Fibroblast of skin of abdomen (primary cell): ENCODE data around the gene FOXC1.
A peak's percentile ranks its signal among the peaks of the same experiment; 100 is the strongest.

Source experiments
- DNase-seq: peaks from one replicate; pipeline ENCODE4 v3.0.0-alpha.2; 2013

The FOXC1 gene

DNA sequence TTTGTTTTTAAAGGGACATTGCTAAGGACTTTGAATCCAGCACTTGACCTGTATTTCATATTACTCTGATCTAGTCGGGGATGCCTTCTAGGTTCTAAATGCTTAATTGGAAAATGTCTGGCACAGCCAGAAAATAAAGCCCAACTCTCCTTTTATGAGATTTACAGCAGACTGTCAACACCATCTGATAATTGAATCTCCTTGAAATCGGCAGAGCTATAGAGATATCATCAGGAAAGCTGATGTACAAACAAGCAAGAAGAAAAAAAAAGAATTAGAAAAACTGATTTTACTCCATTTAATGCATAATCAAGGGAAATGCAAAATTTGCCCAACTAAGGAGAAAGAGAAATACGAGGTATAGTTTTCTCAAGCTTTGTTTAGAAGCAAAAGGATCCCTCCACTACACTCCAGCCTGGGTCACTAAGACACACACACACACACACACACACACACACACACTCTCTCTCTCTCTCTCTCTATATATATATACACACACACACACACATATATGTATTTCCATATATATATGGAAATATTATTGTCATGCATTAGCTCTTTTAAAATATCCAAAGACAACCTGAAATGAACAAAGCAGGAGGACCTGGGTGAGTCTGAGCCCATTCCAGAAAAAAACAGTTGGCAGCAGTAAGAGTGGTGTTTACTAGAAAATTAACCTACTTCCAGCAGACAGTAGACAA, 9.5 kb upstream of the FOXC1 start:
- no peak for DNase-seq

- DNase-seq = no peak
Observed at GRCh38 chr6:1600764-1601157, 9.0 kb upstream of the FOXC1 start.

- no peak for DNase-seq
Observed at GRCh38 chr6:1601158-1602048, 8.3 kb upstream of the FOXC1 start.

DNA sequence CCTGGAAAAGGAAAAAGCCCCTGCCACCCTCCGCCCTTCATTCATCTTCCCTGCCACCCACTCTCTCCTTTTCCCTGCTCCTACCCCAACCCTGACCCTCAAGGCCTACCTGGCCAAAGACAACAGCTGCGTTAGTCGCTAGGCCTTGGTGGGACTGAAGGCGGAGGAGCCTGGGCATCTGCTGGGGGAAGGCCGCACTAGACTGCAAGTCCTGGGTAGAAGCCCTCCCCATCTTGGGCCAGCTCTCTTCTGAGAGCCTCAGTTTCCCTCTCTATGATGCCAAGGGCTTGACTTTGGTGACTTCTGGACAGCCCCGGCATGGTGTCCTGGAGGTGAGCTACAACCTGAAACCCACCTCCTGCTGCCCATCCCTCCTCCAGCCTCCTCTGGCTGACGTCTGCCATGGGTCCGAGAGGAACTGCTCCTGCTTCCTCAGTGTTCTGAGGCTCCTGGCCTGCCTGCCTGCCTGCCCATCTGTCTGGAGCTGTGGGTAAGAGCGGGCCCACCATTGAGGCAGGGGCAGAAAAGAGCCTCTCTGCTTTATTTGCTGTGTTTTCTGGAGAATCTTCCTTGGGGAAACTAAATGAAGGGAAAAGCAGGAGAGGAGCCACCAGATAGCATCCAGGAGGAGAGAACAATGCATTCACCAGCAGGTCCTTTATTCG, 7.5 kb upstream of the FOXC1 start:
- DNase-seq = no peak

GRCh38 chr6:1603708-1604107, 6.0 kb upstream of the FOXC1 start:
- DNase-seq = no peak

- DNase-seq = peak; percentile 41
Observed at GRCh38 chr6:1604158-1605003, 5.3 kb upstream of the FOXC1 start.

- DNase-seq = no peak
Observed at GRCh38 chr6:1605004-1605892, 4.5 kb upstream of the FOXC1 start.

DNA sequence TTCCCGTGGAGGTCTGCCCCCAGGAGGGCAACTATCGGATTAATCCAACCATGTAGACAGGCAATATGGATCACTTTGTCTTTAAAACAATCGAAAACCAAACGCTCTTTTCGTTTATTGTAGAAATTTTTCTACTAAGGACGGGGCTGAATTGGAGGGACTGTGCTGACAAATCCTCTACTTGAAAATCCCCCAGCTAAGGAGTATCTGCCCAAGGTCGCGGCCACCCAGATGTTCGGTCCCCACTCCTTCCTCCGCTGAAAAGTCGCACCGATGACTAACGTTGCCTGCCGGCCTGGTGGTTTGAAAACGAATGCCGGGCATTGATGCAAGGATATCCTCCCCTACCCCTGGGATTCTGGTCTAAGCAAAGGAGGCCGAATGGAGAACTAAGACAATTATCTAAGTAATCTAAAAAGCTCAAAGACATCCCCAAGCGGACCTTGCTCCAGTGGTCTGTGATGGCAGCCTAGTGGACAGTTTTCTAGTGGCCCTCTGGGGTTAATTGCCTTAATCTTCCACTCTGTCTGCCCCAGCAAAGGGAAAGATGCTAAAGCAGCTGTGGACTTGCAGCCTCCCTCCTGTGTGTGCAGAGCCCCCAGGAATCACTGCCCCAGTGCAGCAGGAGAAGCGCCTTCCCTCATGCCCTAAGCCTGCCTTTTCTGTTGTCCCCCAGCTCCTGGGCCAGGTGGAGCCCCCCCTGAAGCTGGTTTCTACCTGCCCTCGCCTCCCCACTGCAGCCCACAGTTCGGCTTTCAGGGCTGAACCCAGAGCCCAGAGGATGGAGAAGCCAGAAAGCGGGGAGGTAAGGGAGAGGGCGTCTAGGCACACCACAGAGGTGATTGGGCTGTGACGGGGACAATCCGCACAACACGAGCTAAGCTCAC, 3.6 kb upstream of the FOXC1 start:
- DNase-seq = no peak

DNA sequence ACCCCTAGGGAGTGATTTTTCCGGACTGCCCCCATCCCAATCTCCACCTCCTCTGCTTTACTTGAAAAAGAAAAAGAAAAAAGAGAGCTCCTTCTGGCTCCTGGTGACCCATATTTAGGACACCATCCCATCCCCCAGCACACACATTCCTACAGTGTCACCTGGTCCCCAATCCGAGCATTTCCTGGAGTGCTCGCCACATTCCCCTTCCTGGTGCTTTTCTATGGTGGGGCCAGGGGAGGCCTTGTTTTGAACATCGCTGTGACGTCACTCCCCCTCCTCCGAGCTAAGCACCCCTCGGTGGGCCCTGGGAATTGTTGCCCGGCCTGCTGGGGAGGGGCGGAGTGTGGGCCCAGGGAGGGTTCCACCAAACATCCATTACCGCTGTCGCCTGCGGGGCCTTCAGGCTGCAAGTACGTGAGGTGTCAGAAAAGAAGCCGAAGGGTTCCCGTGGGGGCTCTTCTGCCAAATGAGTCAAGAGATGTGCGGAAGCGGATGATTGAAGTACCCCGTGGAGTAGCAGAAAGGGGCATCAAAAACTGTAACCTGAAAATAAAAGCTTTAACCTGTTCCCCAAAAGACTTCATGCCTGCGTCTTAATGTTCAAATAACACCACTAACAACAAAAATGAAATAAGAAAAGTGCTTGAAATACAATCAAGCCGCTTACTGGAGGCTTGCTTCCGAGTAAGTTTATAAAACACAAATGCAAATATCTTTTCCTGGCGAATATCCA, 2.8 kb upstream of the FOXC1 start:
- no peak for DNase-seq

DNA sequence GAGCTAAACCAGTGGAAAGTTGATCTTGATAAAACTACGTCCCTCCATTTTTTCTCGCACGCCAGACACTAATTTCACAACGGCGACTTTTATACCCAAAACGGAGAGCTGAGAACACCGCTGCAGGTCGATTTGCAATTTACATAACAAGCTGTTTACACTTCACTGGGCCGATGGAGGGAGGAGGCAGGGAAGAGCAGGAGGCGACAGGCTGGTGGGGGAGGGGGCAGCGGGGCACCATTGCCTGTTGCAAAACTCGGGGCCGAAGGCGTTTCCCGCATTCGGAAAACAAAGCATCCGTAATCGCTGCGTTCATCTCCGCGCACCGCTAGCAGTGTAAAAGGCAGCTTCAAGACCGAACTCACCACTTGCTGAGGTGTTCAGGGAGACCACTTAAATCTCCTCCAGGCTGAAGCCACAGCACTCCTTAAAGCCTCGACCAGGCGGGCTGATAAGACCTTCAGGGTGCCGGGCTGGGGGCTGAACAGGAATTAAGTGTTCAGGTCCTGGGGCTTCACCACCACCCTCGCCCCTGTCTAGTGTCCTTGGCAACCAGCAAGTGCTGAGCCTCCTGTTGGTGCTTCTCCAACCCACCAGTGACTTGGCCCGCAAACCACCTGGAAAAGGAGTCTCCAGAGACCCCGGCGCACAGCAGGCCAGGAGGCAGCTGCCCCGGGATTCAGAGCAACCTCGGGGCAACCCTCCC, 2.0 kb upstream of the FOXC1 start:
- DNase-seq = no peak

DNA sequence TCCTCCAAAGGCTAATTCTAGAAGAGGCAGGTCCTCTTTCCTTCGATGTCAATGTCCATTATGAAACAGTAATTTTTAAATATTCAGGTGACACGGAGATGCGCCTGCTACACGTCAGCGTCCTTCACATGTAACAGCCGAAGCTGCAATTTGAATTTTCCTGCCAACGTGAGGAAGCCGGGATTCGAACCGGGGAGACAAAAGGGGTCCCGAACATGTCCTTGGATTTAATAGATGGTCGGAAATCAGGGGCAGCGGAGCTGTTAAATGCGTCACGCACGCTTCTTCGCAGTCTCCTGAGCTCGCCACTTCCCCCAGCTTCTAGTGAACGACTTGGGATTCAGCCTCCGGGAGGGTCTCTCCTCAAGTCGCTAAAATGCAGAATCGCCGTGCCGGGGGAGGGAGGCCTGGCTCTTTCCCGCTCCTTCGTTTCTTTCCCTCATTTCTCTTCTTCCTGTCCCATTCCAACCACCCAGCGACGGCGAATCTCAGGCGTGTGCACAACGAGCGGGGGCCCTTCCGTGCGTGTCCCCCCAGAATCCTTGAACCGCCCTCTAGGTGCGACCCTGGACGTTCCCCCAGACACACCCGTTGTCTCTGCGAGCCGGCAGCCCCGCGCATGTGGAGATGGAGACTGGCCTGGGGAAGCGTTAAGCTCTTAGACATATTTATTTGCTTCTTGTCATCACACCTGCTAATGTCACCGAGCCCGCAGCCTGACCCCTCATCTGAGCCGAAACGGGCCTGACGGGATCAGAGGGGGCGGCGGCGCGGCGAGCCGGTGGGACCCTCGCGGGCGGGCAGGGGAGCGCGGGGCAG, 1.3 kb upstream of the FOXC1 start:
- no peak for DNase-seq

GRCh38 chr6:1609041-1609647, 571 bp upstream of the FOXC1 start:
- no peak for DNase-seq

DNA sequence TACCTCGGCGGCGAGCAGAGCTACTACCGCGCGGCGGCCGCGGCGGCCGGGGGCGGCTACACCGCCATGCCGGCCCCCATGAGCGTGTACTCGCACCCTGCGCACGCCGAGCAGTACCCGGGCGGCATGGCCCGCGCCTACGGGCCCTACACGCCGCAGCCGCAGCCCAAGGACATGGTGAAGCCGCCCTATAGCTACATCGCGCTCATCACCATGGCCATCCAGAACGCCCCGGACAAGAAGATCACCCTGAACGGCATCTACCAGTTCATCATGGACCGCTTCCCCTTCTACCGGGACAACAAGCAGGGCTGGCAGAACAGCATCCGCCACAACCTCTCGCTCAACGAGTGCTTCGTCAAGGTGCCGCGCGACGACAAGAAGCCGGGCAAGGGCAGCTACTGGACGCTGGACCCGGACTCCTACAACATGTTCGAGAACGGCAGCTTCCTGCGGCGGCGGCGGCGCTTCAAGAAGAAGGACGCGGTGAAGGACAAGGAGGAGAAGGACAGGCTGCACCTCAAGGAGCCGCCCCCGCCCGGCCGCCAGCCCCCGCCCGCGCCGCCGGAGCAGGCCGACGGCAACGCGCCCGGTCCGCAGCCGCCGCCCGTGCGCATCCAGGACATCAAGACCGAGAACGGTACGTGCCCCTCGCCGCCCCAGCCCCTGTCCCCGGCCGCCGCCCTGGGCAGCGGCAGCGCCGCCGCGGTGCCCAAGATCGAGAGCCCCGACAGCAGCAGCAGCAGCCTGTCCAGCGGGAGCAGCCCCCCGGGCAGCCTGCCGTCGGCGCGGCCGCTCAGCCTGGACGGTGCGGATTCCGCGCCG, 994 bp downstream of the FOXC1 start:
- no peak for DNase-seq

GRCh38 chr6:1611322-1611571, 1.5 kb downstream of the FOXC1 start:
- DNase-seq = no peak

DNA sequence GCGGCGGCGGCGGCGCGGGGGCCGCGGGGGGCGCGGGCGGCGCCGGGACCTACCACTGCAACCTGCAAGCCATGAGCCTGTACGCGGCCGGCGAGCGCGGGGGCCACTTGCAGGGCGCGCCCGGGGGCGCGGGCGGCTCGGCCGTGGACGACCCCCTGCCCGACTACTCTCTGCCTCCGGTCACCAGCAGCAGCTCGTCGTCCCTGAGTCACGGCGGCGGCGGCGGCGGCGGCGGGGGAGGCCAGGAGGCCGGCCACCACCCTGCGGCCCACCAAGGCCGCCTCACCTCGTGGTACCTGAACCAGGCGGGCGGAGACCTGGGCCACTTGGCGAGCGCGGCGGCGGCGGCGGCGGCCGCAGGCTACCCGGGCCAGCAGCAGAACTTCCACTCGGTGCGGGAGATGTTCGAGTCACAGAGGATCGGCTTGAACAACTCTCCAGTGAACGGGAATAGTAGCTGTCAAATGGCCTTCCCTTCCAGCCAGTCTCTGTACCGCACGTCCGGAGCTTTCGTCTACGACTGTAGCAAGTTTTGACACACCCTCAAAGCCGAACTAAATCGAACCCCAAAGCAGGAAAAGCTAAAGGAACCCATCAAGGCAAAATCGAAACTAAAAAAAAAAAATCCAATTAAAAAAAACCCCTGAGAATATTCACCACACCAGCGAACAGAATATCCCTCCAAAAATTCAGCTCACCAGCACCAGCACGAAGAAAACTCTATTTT, 2.0 kb downstream of the FOXC1 start:
- DNase-seq = no peak

- DNase-seq = no peak
Observed at GRCh38 chr6:1612299-1612973, 2.7 kb downstream of the FOXC1 start.
